HepG2 (cell line): ENCODE results near the gene ZNRF3. TPM values are rescaled to one million over a fixed set of nuclear protein-coding genes. Genes with fewer than 3 reads are reported as not detected.

ENCODE experiments used
- ATAC-seq: fragments of 200-7000 bp; cut with Tn5 transposase; 3 replicates; pipeline ENCODE4 v1.9.1; 2020; ENCODE audit warnings: mild to moderate bottlenecking, moderate library complexity
- BruUV-seq: library from RNA; stranded (reverse); fragments of 400-500 nt; replicated peaks from 2 replicates; lab custom pipeline; 2021; lab: Mats Ljungman, UMichigan
- CTCF ChIA-PET: fragments of 300-600 bp; formaldehyde crosslinking; extraction: SDS; loops from one replicate; lab custom pipeline; 2021; ENCODE audit warnings: low total read pairs, inconsistent platforms, low intra/inter-chr PET ratio; lab: Yijun Ruan, JAX
- POLR2A ChIA-PET: fragments of 350-600 bp; sonication (Branson Sonifier 250); formaldehyde crosslinking; loops from one replicate; lab custom pipeline; 2020; ENCODE audit warnings: antibody characterized with exemption, inconsistent platforms; lab: Yijun Ruan, JAX
- DNase-seq: peaks from one replicate; pipeline ENCODE4 v3.0.0-alpha.2; 2015; ENCODE audit warnings: low spot score
- FAIRE-seq: peaks from 3 replicates; lab custom pipeline; 2011; peaks lifted over from hg19 to GRCh38; lab: Jason Lieb, UNC
- H2AFZ ChIP-seq: one replicate; pipeline ENCODE4 v1.6.1; 2011; ENCODE audit warnings: low read length, inconsistent platforms
- H3K27ac ChIP-seq: fragments of 300-600 bp; 3 replicates; pipeline ENCODE4 v1.8.0; 2011; ENCODE audit warnings: mixed run types, mild to moderate bottlenecking, mixed read lengths, low read length, inconsistent platforms; ENCODE audit not compliant: insufficient read depth; ENCODE audit errors: extremely low read length
- H3K27me3 ChIP-seq, 2 experiments: fragments of 200-600 bp in 1 of 2; 2 replicates in 1 of 2; 3 replicates in 1 of 2; pipeline versions ENCODE4 v1.6.0 to v1.8.0; 2011; ENCODE audit warnings: low read length in 2 of 2, mild to moderate bottlenecking in 2 of 2, moderate library complexity in 2 of 2, inconsistent platforms in 1 of 2; ENCODE audit not compliant: insufficient read depth in 2 of 2, control insufficient read depth in 1 of 2
- H3K36me3 ChIP-seq, 2 experiments: fragments of 200-600 bp in 1 of 2; replicated peaks in 1 of 2; 2 replicates in 1 of 2; 3 replicates in 1 of 2; pipeline versions ENCODE4 v1.5.1 to v1.8.0; 2011; ENCODE audit warnings: low read length in 2 of 2, inconsistent platforms in 1 of 2; ENCODE audit not compliant: insufficient read depth in 2 of 2, control insufficient read depth in 1 of 2
- H3K4me1 ChIP-seq: 2 replicates; pipeline ENCODE4 v1.5.1; 2012; ENCODE audit warnings: low read length, inconsistent platforms; ENCODE audit not compliant: insufficient read depth
- H3K4me2 ChIP-seq: 2 replicates; pipeline ENCODE4 v1.6.0; 2011; ENCODE audit warnings: low read depth, low read length, inconsistent platforms
- H3K4me3 ChIP-seq, 3 experiments: fragments of 200-600 bp in 1 of 3; sonication (generic), shearing (Covaris generic) in 1 of 3; replicated peaks in 1 of 3; 2 replicates each; pipeline ENCODE4 v1.5.1; 2011 to 2016; ENCODE audit warnings: low read length in 3 of 3, inconsistent platforms in 2 of 3, low read depth in 2 of 3, mild to moderate bottlenecking in 2 of 3, control low read depth in 1 of 3, mixed read lengths in 1 of 3; ENCODE audit not compliant: insufficient read depth in 1 of 3
- H3K79me2 ChIP-seq: one replicate; pipeline ENCODE4 v1.6.1; 2011; ENCODE audit warnings: low read length, inconsistent platforms; ENCODE audit not compliant: insufficient read depth
- H3K9ac ChIP-seq: 2 replicates; pipeline ENCODE4 v1.6.0; 2011; ENCODE audit warnings: mild to moderate bottlenecking, low read depth, low read length, inconsistent platforms; ENCODE audit not compliant: insufficient read depth
- H3K9me3 ChIP-seq: 2 replicates; pipeline ENCODE4 v1.5.1; 2012; ENCODE audit warnings: mild to moderate bottlenecking, low read length
- H4K20me1 ChIP-seq: 2 replicates; pipeline ENCODE4 v1.6.0; 2011; ENCODE audit warnings: inconsistent platforms, mild to moderate bottlenecking, low read length, moderate library complexity; ENCODE audit not compliant: insufficient read depth
- ARHGAP35 ChIP-seq: sonication (generic); formaldehyde crosslinking; IDR thresholded peaks from 2 replicates; pipeline ENCODE4 v1.9.0; 2022; ENCODE audit warnings: mild to moderate bottlenecking, inconsistent platforms, moderate library complexity, missing genetic modification reagents, borderline replicate concordance
- ASH2L ChIP-seq: fragments of 300-600, 200-600 bp; sonication (generic); IDR thresholded peaks from 2 replicates; pipeline ENCODE4 v1.7.0; 2017; ENCODE audit warnings: low read depth, mild to moderate bottlenecking, moderate library complexity, mixed read lengths, low read length; ENCODE audit not compliant: insufficient read length
- ATF7-NPFF ChIP-seq: sonication (generic); formaldehyde crosslinking; IDR thresholded peaks from 2 replicates; pipeline ENCODE4 v1.8.1; 2023; ENCODE audit warnings: mild to moderate bottlenecking, low read depth, missing genetic modification reagents, moderate library complexity
- CREB1 ChIP-seq, 2 experiments: fragments of 450-650 bp in 1 of 2; IDR thresholded peaks; 2 replicates each; pipeline ENCODE4 v1.6.1; 2016 to 2017; ENCODE audit warnings: control low read depth in 1 of 2, mild to moderate bottlenecking in 1 of 2, missing compliant biosample characterization in 1 of 2, missing genetic modification characterization in 1 of 2
- DNMT1 ChIP-seq: sonication (generic); formaldehyde crosslinking; IDR thresholded peaks from 2 replicates; pipeline ENCODE4 v1.5.1; 2020; ENCODE audit warnings: mild to moderate bottlenecking, missing genetic modification reagents
- GPBP1L1 ChIP-seq: sonication (generic); formaldehyde crosslinking; IDR thresholded peaks from 2 replicates; pipeline ENCODE4 v1.5.0; 2020; ENCODE audit warnings: mild to moderate bottlenecking, missing genetic modification reagents
- HDAC1 ChIP-seq: sonication (generic); formaldehyde crosslinking; IDR thresholded peaks from 2 replicates; pipeline ENCODE4 v1.5.1; 2020; ENCODE audit warnings: mild to moderate bottlenecking, missing genetic modification reagents
- NPAS2 ChIP-seq: sonication (generic); formaldehyde crosslinking; IDR thresholded peaks from 2 replicates; pipeline ENCODE4 v1.8.0; 2022; ENCODE audit warnings: mild to moderate bottlenecking, missing genetic modification reagents, borderline replicate concordance
- PAWR ChIP-seq: sonication (generic); formaldehyde crosslinking; IDR thresholded peaks from 2 replicates; pipeline ENCODE4 v1.4.0; 2020; ENCODE audit warnings: missing genetic modification reagents, mild to moderate bottlenecking, borderline replicate concordance
- REL ChIP-seq: sonication (generic); formaldehyde crosslinking; conservative IDR thresholded peaks from 2 replicates; pipeline ENCODE4 v1.8.0; 2022; ENCODE audit warnings: mild to moderate bottlenecking, missing genetic modification reagents, moderate library complexity
- SP2 ChIP-seq: sonication (generic); formaldehyde crosslinking; IDR thresholded peaks from 2 replicates; pipeline ENCODE4 v1.5.1; 2020; ENCODE audit warnings: mild to moderate bottlenecking, missing genetic modification reagents
- TAF1 ChIP-seq: sonication (generic); formaldehyde crosslinking; IDR thresholded peaks from 2 replicates; pipeline ENCODE4 v1.4.0; 2020; ENCODE audit warnings: missing genetic modification reagents
- TCF7L2 ChIP-seq: IDR thresholded peaks from 2 replicates; pipeline ENCODE4 v1.6.1; 2011; ENCODE audit warnings: mild to moderate bottlenecking, low read depth, low read length, moderate library complexity
- U2AF1 ChIP-seq: fragments of 200-400 bp; formaldehyde crosslinking; optimal IDR thresholded peaks from 2 replicates; pipeline ENCODE3; 2017; ENCODE audit warnings: mild to moderate bottlenecking, low read depth, low read length
- ZNF292 ChIP-seq: sonication (generic); formaldehyde crosslinking; IDR thresholded peaks from 2 replicates; pipeline ENCODE4 v1.8.1; 2022; ENCODE audit warnings: mild to moderate bottlenecking, low read depth, missing genetic modification reagents, borderline replicate concordance
- ZNF484 ChIP-seq: sonication (generic); formaldehyde crosslinking; IDR thresholded peaks from 2 replicates; pipeline ENCODE4 v1.5.1; 2020; ENCODE audit warnings: mild to moderate bottlenecking, low read depth, missing genetic modification reagents, borderline replicate concordance
- ZNF672 ChIP-seq: sonication (generic); formaldehyde crosslinking; IDR thresholded peaks from 2 replicates; pipeline ENCODE4 v1.8.1; 2022; ENCODE audit warnings: missing genetic modification reagents
- ZNF710 ChIP-seq: sonication (generic); formaldehyde crosslinking; IDR thresholded peaks from 2 replicates; pipeline ENCODE4 v1.5.0; 2020; ENCODE audit warnings: mild to moderate bottlenecking, missing genetic modification reagents, borderline replicate concordance
- ZNF775 ChIP-seq: sonication (generic); formaldehyde crosslinking; IDR thresholded peaks from 2 replicates; pipeline ENCODE4 v1.4.0; 2020; ENCODE audit warnings: missing genetic modification reagents, mild to moderate bottlenecking, moderate library complexity, borderline replicate concordance
- ZNF879 ChIP-seq: sonication (generic); formaldehyde crosslinking; IDR thresholded peaks from 2 replicates; pipeline ENCODE4 v1.8.1; 2023; ENCODE audit warnings: missing genetic modification reagents
- WGBS: methylation state at CpG from one replicate; pipeline ENCODE4 v1.1.6; 2017; ENCODE audit warnings: low lambda C conversion rate; 5-methylcytosine and 5-hydroxymethylcytosine counted together
- in situ Hi-C: cut with HindIII; loops from 2 replicates; pipeline ENCODE4 v1.10.0; 2017; ENCODE audit warnings: low pct_unique_long_range_greater_than_20kb; ENCODE audit not compliant: extremely low pct_ligation_motif_present
- intact Hi-C: fragments of 100-400 bp; cut with micrococcal nuclease; formaldehyde crosslinking; loops from one replicate; pipeline ENCODE4 v1.10.0; 2022; ENCODE audit not compliant: unreplicated experiment
- polyA plus RNA-seq, 8 experiments: library from polyadenylated mRNA; depleted of rRNA in 3 of 8; stranded (reverse) in 7 of 8; unstranded in 1 of 8; fragments of >200 nt; fragmentation: Illumina TruSeq in 4 of 8; extraction: Trizol in 4 of 8; gene quantifications; 2 replicates each; pipeline versions ENCODE4 v1.2.1 to v1.2.3, GENCODE V29; 2011 to 2016; ENCODE audit warnings: low read depth in 4 of 8, missing spikeins in 1 of 8, mixed read lengths in 1 of 8; ENCODE audit not compliant: insufficient read depth in 1 of 8
- total RNA-seq, 5 experiments: library from RNA; depleted of rRNA; stranded (reverse); fragments of >200 nt; fragmentation: Illumina TruSeq; extraction: Trizol; gene quantifications; 2 replicates each; pipeline ENCODE4 v1.2.3, GENCODE V29; 2016; ENCODE audit warnings: low read depth in 1 of 5

Gene ZNRF3
- total and polyA plus RNA-seq, 2 of the 13 experiments (the other 11 are each of a cell fraction or from before 2014, with no cell fraction given), result 20.3 to 36.7 TPM

GRCh38 chr22:29031227-29032011, 148.0 kb downstream of the ZNRF3 start:
- Histone ChIP-seq H3K9me3 (no peaks in the 10 kb centered on the region), H3K79me2 (peaks cover 76% of the 10 kb centered on the region), H4K20me1 (no peaks in the 10 kb centered on the region), H2AFZ (no peak overlapping the region), H3K4me3 (peak overlapping the region; percentile 18 to 51 (median 36); a peak in 4 of 6 replicates), H3K36me3 (peaks cover 21 to 57% of the 10 kb centered on the region in 2 experiments), H3K4me2 (peak overlapping the region; percentile 67), H3K4me1 (peaks cover 95% of the 10 kb centered on the region), H3K27ac (peak overlapping the region; percentile 88), H3K9ac (peak overlapping the region; percentile 70), H3K27me3 (no peaks in the 10 kb centered on the region)
- POLR2A ChIA-PET, result interaction anchor here (0.8 to 5.0 kb wide), 22 partner anchors 10 to 247 kb away, joined by 3 to 44 read pairs (median 8); partner anchors contain the start of gene ZNRF3
- intact Hi-C loops, result loop anchor here (2.0 to 5.0 kb wide), 3 partner anchors 27 to 144 kb away; no protein-coding TSS in a partner anchor
- 35% methylated on average over 13 of the region's 18 CpGs for WGBS
- BruUV-seq, result TSS peak; percentile 53
- ATAC-seq (peak; percentile 74), DNase-seq (peak; percentile 93), FAIRE-seq (no peak)
- CTCF ChIA-PET, result no interaction called here
- in situ Hi-C loops, result loop anchor here (5.0 kb wide), 1 partner anchor 114 kb away; no protein-coding TSS in a partner anchor
- TF ChIP-seq DNMT1 (CRISPR knock-in tag) (no peak), U2AF1 (no peak), ZNF879 (CRISPR knock-in tag) (no peak), ZNF292 (CRISPR knock-in tag) (no peak), ZNF775 (0 out of 2 replicates have a peak, but pooled peaks have one; percentile 29), PAWR (CRISPR knock-in tag) (no peak), ZNF484 (CRISPR knock-in tag) (no peak), ARHGAP35 (CRISPR knock-in tag) (no peak), HDAC1 (CRISPR knock-in tag) (peak; percentile 27), TCF7L2 (no peak), GPBP1L1 (CRISPR knock-in tag) (no peak), ASH2L (no peak), REL (CRISPR knock-in tag) (no peak), ATF7-NPFF (no peak), NPAS2 (CRISPR knock-in tag) (no peak), ZNF672 (no peak), SP2 (CRISPR knock-in tag) (no peak), CREB1 (IDR thresholded peaks at IDR 0.05) (peak; percentile 78), CREB1 (CRISPR knock-in tag; IDR thresholded peaks at IDR 0.05) (peak; percentile 67; the same call in 1 of the 2 replicates), TAF1 (CRISPR knock-in tag) (peak; percentile 22; the same call in 1 of the 2 replicates), ZNF710 (CRISPR knock-in tag) (no peak; the same call in 1 of the 2 replicates)
